GM18873 (cell line): Measurements from ENCODE around the gene TUBGCP2.

Source experiments
- ATAC-seq: cut with Tn5 transposase; IDR thresholded peaks from one replicate; pipeline ENCODE4 v1.9.1; 2021; ENCODE audit warnings: mild to moderate bottlenecking, moderate library complexity, moderate number of reproducible peaks; ENCODE audit not compliant: unreplicated experiment, low FRiP score

TUBGCP2 gene

GRCh38 chr10:133306941-133307379 is 1.7 kb downstream of the TUBGCP2 start:
- ATAC-seq = no peak

GRCh38 chr10:133306097-133306476 is 2.6 kb downstream of the TUBGCP2 start:
- ATAC-seq = no peak

GRCh38 chr10:133303206-133303605 is 5.5 kb downstream of the TUBGCP2 start:
- no peak for ATAC-seq

GRCh38 chr10:133302230-133302629 is 6.4 kb downstream of the TUBGCP2 start:
- no peak for ATAC-seq

GRCh38 chr10:133299738-133300137 is 8.9 kb downstream of the TUBGCP2 start:
- ATAC-seq = no peak

DNA sequence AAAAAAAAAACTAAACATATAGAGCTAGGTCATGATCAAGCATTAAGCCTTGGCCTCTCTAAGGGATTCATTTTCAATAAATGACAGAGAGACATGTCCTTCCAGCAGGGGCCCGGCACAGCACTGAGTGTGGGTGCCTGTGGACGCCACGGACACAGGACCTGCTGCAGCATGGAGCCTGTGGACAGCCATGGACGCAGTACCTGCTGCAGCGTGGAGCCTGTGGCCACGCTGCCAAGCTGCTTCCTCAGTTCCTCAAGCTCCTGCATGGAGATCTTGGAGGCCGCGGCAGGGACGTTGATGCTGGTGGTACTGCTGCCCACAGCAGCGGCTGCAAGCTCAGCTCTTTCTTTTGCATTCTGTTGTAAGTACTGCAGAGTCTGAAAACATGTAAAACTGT is 9.4 kb downstream of the TUBGCP2 start:
- no peak for ATAC-seq

GRCh38 chr10:133298466-133298865 is 10.2 kb downstream of the TUBGCP2 start:
- no peak for ATAC-seq

- ATAC-seq = no peak
These were observed 11.2 kb downstream of the TUBGCP2 start for GRCh38 chr10:133297504-133297903.

DNA sequence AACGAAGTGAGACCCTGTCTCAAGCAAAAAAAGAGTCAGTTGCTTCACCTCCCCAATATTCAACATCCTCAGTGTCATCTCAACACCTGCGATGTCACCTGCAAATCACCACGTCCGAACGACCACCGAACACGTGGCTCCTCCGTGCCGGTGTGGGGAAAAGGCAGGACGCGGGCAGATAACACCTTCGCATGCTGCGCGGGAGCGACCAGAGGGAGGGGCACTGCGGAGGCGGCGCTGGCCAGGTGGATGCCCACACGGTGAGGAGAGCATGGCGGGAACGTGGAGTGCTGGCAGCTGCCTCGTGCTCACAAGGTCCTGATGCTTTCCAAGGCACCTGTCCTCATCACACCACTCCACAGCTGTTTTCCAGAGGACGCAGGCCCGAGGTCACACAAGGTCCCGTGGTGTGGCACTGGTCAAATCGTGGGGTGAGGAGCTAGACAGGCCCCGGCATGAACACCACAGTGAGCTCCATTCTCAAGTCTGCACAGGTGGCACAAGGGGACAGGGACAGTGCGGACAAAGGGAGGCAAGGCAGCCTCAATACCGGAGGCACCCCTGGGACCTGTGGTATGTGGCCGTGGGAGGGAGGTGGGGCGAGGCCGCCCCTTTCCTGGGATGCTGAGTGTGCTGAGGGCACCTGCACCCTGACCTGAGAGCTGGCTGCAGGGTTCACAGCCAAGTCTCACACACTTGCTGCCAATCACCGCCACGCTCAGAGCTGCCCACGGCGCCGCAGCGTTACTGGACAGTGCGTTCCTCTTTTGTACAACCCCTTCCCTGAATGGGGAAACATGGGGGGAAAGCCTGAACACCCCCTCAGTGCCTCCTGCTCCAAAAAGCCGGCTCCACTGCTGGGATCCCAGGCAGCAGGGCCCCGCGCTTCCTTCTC is 13.0 kb downstream of the TUBGCP2 start:
- no peak for ATAC-seq

DNA sequence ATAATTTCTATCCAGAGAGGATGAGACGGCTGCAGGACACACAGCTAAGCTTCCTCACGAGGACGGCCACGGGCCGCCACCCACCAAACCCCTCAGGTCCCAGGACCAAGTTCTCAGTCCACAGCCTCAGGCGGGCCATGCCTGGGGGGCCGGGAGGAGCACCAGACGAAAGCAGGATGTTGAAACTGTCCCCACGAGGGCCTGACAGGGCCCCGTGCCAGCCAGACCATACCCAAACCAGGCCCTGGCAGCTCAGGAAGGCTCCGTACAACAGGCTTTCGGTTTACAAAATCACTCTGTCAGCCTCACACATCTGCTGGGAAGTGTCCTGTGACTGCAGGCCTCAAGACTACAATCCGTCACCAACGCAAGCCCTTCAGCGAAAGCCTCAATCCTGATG is 14.5 kb downstream of the TUBGCP2 start:
- ATAC-seq = no peak

GRCh38 chr10:133293810-133294119 is 14.9 kb downstream of the TUBGCP2 start:
- no peak for ATAC-seq

DNA sequence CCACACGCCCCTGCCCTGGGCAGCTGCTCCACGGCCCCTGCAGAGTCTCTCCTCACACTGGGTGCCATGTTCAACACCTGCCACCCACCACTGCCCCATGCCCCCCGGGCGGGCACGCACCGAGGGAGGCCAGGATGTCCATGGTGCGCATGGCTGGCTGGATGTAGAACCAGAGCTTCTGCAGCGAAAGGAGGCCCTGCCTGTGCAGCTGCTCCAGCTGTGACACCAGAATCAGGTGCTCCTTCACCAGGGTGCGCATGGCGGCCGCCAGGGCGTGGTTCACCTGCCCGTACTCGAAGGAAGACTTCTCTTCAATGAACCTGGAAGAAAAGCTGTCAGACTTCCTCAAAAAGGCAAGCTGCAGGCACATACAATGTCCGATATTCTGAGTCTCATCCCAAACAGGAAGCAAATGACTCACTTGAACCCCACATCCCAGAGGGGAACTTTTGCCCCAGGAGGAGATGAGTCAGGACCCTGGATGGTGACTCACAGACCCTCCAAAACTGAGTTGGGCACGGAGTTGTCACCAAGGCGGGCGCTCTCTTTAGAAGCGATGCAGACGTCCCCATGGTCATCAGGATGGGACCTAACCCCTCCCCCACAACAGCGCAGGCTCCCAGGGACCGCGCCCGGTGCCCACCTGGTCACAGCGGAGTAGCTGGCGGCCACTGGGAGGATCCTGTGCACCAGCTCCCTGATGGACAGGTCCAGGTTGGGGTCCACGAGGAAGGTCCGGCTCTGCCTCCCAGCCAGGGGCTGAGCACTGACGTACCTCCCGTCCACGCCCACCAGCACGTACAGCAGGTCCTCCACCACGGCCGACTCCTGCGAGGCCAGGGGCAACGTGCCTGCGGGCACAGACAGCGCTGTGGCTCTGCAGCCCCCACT is 15.5 kb downstream of the TUBGCP2 start:
- no peak for ATAC-seq

DNA sequence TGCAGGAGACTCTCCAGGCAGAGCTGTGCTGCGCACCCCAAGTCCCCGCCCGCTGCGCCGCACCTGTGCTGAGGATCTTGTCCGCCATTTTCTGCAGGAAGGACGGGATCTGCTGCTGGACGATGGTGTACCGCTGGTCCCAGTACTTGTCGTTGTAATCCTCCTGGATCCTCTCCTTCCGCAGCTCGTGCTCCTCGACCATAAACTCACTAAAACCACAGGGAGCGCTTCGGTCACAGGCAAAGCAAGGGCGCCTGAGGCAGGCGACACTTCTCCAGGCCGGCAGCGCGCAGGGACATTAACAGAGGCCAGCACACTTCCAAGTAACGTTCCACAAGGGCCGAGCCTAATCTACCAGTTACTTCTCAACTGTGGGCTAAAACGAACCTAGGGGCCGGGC is 18.9 kb downstream of the TUBGCP2 start:
- ATAC-seq = no peak

- ATAC-seq = no peak
These were observed 20.7 kb downstream of the TUBGCP2 start for GRCh38 chr10:133287832-133288500.

DNA sequence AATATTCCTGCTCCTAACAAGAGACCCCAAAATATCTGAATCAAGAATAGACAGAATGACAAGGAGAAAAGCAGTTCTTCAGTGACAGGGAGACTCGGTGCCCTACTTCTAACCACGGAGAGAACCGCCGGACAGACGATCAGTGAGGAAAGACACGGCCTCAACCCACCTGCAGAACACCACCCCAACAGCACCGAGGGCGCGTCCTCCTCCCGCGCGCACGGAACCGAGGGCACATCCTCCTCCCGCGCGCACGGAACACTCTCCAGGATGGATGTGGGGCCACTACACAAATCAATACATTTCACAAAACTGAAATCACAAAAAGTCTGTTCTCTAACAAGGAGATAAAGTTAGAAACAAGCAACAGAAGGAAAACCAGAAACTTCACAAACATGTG is 22.3 kb downstream of the TUBGCP2 start:
- ATAC-seq = no peak

DNA sequence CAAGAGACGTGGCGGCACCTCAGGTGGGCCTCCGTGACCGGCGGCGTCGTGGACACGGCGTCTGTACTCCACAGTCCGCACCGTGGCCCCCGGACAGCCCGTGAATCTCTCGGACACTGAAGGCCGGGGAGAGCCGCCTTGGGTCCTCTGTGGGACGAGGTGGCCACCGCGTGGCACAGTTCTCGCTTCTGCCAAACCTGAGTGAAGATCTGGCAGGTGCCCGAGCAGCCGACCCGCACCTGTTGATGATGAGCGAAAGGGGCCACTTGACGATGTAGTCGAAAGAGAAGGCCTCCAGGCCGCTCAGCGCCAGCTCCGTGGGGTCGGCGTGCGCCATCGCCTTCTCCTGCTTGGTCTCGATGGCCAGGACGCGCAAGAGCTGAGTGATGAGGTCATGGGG is 23.5 kb downstream of the TUBGCP2 start:
- no peak for ATAC-seq

DNA sequence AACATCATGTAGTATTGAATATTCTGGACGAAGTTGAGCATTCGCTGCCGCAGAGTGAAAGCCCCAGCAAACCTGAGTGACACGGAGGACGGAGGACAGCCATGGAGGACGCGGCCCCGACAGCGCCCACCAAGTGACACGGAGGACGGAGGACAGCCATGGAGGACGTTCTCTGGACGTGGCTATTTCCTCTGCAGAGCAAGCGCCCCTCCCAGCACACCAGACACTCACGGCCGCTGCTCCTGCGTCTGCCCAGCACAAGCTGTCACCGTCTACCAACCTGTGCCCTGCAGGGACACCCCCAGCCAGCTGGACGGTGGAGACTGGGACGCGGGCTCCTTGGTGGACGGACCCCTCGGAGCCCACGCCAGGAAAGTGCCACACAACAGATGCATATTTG is 24.7 kb downstream of the TUBGCP2 start:
- no peak for ATAC-seq

DNA sequence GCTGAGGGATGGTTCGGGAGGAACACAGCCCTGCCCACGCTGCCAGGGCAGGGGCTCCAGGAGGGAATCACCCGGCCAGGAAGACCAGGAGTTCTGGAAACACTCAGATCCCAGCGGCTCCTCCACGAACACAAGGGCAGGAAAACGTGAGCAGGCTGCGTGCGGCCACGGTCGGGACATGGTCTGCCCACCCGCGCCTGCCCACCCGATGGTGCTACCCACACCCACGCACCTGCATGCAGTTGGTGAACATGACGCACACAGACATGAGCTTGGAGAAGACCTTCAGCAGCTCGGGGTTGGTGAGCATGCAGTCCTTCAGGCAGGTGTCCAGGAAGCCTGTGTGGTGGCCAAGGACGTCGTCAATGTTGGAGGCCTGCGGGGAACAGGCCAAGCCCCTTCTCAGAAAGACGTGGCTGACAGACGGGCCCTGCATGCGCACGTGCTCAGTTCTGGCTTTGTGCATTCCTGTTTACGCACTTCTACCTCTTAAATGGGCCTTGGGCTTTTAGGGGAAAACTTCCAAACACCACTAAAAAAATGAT is 25.8 kb downstream of the TUBGCP2 start:
- ATAC-seq = no peak

DNA sequence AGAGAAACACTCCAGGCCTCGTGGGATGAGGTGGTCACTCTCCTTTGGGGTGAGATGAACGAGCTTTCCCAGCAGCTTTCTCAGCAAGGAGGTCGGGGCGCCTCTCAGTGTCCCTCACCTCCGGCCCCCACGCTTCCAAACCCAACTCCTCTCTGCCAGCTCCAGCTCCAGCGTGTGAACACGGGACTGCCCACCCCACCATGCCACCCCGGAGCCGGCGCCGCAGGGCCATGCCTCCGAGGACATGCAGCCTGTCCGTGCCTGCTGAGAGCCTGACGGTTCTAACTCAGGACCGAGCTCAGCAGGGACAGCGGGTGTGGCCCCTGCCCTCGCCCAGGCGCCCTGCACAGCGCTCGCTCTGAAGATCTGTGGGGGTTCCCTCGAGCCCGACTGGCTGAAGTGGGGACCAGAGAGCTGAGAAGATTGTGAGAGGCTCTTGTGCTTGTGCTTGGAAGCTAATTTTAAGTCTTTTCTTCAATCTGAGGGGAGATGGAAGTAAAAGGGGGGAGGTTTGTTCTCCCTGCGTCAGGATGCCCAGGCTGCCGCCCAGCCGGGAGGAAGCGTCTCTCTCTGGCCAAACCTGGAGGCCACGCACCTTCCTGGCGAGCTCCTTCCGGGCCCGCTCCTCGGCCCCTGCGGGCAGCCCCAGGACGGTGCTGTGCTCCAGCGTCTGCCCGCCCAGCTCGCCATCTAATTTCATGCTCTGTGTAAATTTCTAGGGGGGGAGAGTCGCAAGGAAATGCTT is 26.9 kb downstream of the TUBGCP2 start:
- no peak for ATAC-seq

- ATAC-seq = no peak
These were observed 27.6 kb downstream of the TUBGCP2 start for GRCh38 chr10:133281084-133281483.
